Measurements from ENCODE around the gene ARHGEF40.

DNA sequence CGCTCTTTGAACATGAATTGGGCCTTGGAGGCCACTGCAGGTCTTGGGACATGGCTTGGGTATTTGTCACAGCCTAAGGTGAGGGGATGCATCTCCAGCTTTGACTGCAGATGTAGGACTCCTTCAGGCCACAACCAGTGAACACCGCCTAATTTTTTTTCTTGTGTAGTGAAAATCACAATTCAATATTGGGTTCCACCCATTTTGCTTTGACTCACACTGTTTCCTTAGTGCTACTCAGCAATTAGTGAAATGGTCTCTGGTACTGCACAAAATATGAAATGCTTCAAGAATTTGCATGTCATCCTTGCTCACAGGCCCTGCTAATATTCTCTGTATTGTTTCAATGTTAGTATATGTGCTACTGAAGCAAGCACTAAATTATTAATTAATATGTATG, 43.3 kb downstream of the ARHGEF40 start:
- no peak for TF ChIP-seq EZH2 (IDR thresholded peaks at IDR 0.05; ENCODE audit: insufficient read depth, poor library complexity, severe bottlenecking)
- TF ChIP-seq EZH2phosphoT487 (IDR thresholded peaks at IDR 0.05; ENCODE audit: insufficient read depth, low read depth), result no peak

All from GM23248 (cell line).